ENCODE results near the gene PANK4. TPM values are rescaled to one million over a fixed set of nuclear protein-coding genes. Genes with fewer than 3 reads are reported as not detected.

Gene PANK4
- total RNA-seq, 3 donors from 2014 or later = 16.5 to 32.8 (median 31.3) TPM

GRCh38 chr1:2498648-2499047 lies 27.7 kb downstream of the PANK4 start:
- no peaks in the 10 kb centered on the region for H3K9me3 ChIP-seq
- DNase-seq (ENCODE audit: low spot score in 2 of 2) = no peak
- H3K4me1 ChIP-seq = no peaks in the 10 kb centered on the region
- no peak overlapping the region for H3K4me3 ChIP-seq
- TF ChIP-seq POLR2AphosphoS5 (IDR thresholded peaks at IDR 0.05) = no peak
- no peak for TF ChIP-seq POLR2A (IDR thresholded peaks at IDR 0.05)
- TF ChIP-seq CTCF (IDR thresholded peaks at IDR 0.05) = no peak
- peaks cover 0 to 24% of the 10 kb centered on the region in 2 donors for H3K27me3 ChIP-seq
- no peaks in the 10 kb centered on the region for H3K36me3 ChIP-seq
- intact Hi-C loops (cut with DNase I; ENCODE audit: low total_unique reads) = loop anchor here (10.0 kb wide), 1 partner anchor 506 kb away; no protein-coding TSS in a partner anchor
- no peak overlapping the region for H3K27ac ChIP-seq

- no peak for TF ChIP-seq POLR2AphosphoS5 (IDR thresholded peaks at IDR 0.05)
- no peak for TF ChIP-seq POLR2A (IDR thresholded peaks at IDR 0.05)
- no peak for TF ChIP-seq CTCF (IDR thresholded peaks at IDR 0.05)
- DNase-seq (ENCODE audit: low spot score in 2 of 2) = no peak
- H3K27me3 ChIP-seq = peaks cover 0 to 17% of the 10 kb centered on the region in 2 donors
- intact Hi-C loops (cut with DNase I; ENCODE audit: low total_unique reads) = loop anchor here (10.0 kb wide), 1 partner anchor 507 kb away; no protein-coding TSS in a partner anchor
- H3K36me3 ChIP-seq = no peaks in the 10 kb centered on the region
- H3K4me1 ChIP-seq = no peaks in the 10 kb centered on the region
- no peak overlapping the region for H3K4me3 ChIP-seq
- H3K9me3 ChIP-seq = no peaks in the 10 kb centered on the region
- H3K27ac ChIP-seq = no peak overlapping the region
Measured at GRCh38 chr1:2497891-2498290, 28.5 kb downstream of the PANK4 start.

- Histone ChIP-seq H3K27me3 (peaks cover 0 to 7% of the 10 kb centered on the region in 2 donors), H3K4me1 (no peaks in the 10 kb centered on the region), H3K27ac (no peak overlapping the region), H3K36me3 (no peaks in the 10 kb centered on the region), H3K4me3 (no peak overlapping the region), H3K9me3 (no peaks in the 10 kb centered on the region)
- no peak for TF ChIP-seq POLR2A (IDR thresholded peaks at IDR 0.05)
- intact Hi-C loops (cut with DNase I; ENCODE audit: low total_unique reads) = loop anchor here (10.0 kb wide), 1 partner anchor 508 kb away; no protein-coding TSS in a partner anchor
- DNase-seq (ENCODE audit: low spot score in 2 of 2) = no peak
Measured at GRCh38 chr1:2496746-2497145, 29.6 kb downstream of the PANK4 start.

DNA sequence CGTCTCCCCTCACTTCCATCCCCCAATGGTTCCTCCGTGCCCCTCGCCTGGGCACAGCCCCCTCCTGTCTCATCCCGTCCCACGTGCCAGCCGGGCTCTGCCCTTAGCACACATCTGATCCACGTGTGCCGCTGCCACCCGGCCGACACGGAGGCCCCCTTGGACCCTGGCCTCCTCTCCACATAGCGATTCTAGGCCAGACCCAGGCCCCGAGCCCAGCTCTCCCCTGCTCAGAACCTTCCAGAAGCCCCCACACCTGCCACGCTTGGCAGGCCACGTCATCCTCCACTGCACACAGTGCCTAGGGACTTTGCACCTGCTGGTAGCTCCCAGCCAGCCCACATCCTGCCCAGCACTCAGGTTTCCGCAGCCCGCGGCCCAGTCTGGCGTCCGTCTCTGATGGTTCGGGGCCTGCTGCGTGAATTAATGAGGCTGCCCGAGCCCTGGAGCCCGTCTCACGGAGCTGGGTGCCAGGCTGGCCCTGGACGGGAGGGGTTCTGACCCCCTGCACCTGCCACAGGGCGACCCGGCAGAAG lies 30.2 kb downstream of the PANK4 start:
- intact Hi-C loops (cut with DNase I; ENCODE audit: low total_unique reads) = loop anchor here (10.0 kb wide), 1 partner anchor 509 kb away; no protein-coding TSS in a partner anchor
- no peak overlapping the region for H3K27ac ChIP-seq
- H3K9me3 ChIP-seq = no peaks in the 10 kb centered on the region
- no peaks in the 10 kb centered on the region for H3K36me3 ChIP-seq
- no peak overlapping the region for H3K4me3 ChIP-seq
- no peak for TF ChIP-seq POLR2AphosphoS5 (IDR thresholded peaks at IDR 0.05)
- no peak for TF ChIP-seq CTCF (IDR thresholded peaks at IDR 0.05)
- no peak for TF ChIP-seq POLR2A (IDR thresholded peaks at IDR 0.05)
- peaks cover 0 to 3% of the 10 kb centered on the region in 2 donors for H3K27me3 ChIP-seq
- no peaks in the 10 kb centered on the region for H3K4me1 ChIP-seq
- DNase-seq (ENCODE audit: low spot score in 2 of 2) = no peak

- no peak overlapping the region for H3K4me3 ChIP-seq
- intact Hi-C loops (cut with DNase I; ENCODE audit: low total_unique reads) = loop anchor here (10.0 kb wide), 1 partner anchor 509 kb away; no protein-coding TSS in a partner anchor
- H3K27me3 ChIP-seq = peaks cover 0 to 3% of the 10 kb centered on the region in 2 donors
- H3K27ac ChIP-seq = no peak overlapping the region
- DNase-seq (ENCODE audit: low spot score in 2 of 2) = no peak
- TF ChIP-seq CTCF (IDR thresholded peaks at IDR 0.05) (no peak), POLR2A (IDR thresholded peaks at IDR 0.05) (no peak), POLR2AphosphoS5 (IDR thresholded peaks at IDR 0.05) (no peak)
- no peaks in the 10 kb centered on the region for H3K9me3 ChIP-seq
- no peaks in the 10 kb centered on the region for H3K36me3 ChIP-seq
- H3K4me1 ChIP-seq = no peaks in the 10 kb centered on the region
Measured at GRCh38 chr1:2495546-2495945, 30.9 kb downstream of the PANK4 start.
